SU-DHL-6 (cell line): ENCODE results near the gene NHLRC4.

ENCODE experiments used
- H2AFZ ChIP-seq: fragments of 200-600 bp; sonication (generic); 2 replicates; pipeline ENCODE4 v1.6.1; 2014; ENCODE audit warnings: low read depth, mild to moderate bottlenecking, moderate library complexity, mixed read lengths, antibody characterized with exemption, low read length; ENCODE audit not compliant: severe bottlenecking
- H3F3A ChIP-seq: fragments of 200-600 bp; shearing (Covaris generic); 2 replicates; pipeline ENCODE4 v1.6.0; 2016; ENCODE audit warnings: antibody characterized with exemption, mild to moderate bottlenecking; ENCODE audit not compliant: insufficient read depth
- H3K27ac ChIP-seq: fragments of 200-600 bp; sonication (generic); 2 replicates; pipeline ENCODE4 v1.5.1; 2016; ENCODE audit warnings: low read depth, mild to moderate bottlenecking, low read length, moderate library complexity, mixed read lengths
- H3K27me3 ChIP-seq: fragments of 200-600 bp; sonication (generic), shearing (Covaris generic); 2 replicates; pipeline ENCODE4 v1.6.0; 2014; ENCODE audit warnings: mild to moderate bottlenecking, low read length
- H3K36me3 ChIP-seq: fragments of 200-600 bp; sonication (generic); 2 replicates; pipeline ENCODE4 v1.6.1; 2014; ENCODE audit warnings: mild to moderate bottlenecking, low read length, mixed read lengths
- H3K4me2 ChIP-seq: fragments of 300-600, 200-600 bp; shearing (Covaris generic), sonication (generic); 2 replicates; pipeline ENCODE4 v1.6.0; 2014; ENCODE audit warnings: low read length, low read depth, mild to moderate bottlenecking; ENCODE audit not compliant: poor library complexity, severe bottlenecking
- H3K4me3 ChIP-seq: fragments of 200-600 bp; sonication (generic); 2 replicates; pipeline ENCODE4 v1.5.1; 2014; ENCODE audit warnings: antibody characterized with exemption, low read length, mild to moderate bottlenecking, mixed read lengths; ENCODE audit not compliant: insufficient read depth, poor library complexity, severe bottlenecking
- H3K79me2 ChIP-seq: fragments of 200-600 bp; sonication (generic); 2 replicates; pipeline ENCODE4 v1.6.1; 2014; ENCODE audit warnings: mild to moderate bottlenecking, low read length, moderate library complexity; ENCODE audit not compliant: insufficient read depth
- H3K9ac ChIP-seq: fragments of 200-600 bp; sonication (generic); 2 replicates; pipeline ENCODE4 v1.7.0; 2014; ENCODE audit warnings: mild to moderate bottlenecking, low read length
- H3K9me2 ChIP-seq: fragments of 200-600 bp; sonication (generic); replicated peaks from 2 replicates; pipeline ENCODE4 v1.6.1; 2014; ENCODE audit warnings: low read length; ENCODE audit not compliant: insufficient read depth
- H3K9me3 ChIP-seq: fragments of 200-600 bp; sonication (generic); 2 replicates; pipeline ENCODE4 v1.6.1; 2014; ENCODE audit warnings: low read length, mixed read lengths; ENCODE audit not compliant: insufficient read depth
- H4K20me1 ChIP-seq: fragments of 200-600 bp; sonication (generic); 2 replicates; pipeline ENCODE4 v1.6.1; 2014; ENCODE audit warnings: low read depth, mild to moderate bottlenecking, antibody characterized with exemption, low read length, moderate library complexity, mixed read lengths
- EZH2phosphoT487 ChIP-seq: fragments of 200-600 bp; sonication (generic), shearing (Covaris generic); conservative IDR thresholded peaks from 2 replicates; pipeline ENCODE4 v1.6.1; 2018; ENCODE audit warnings: mild to moderate bottlenecking, antibody characterized with exemption, low read length, moderate library complexity, mixed read lengths
- TF ChIP-seq, protein P1 (sequence below): fragments of 200-600 bp; sonication (generic); IDR thresholded peaks from one replicate; pipeline ENCODE4 v1.5.1; 2017; ENCODE audit warnings: antibody characterized with exemption, mild to moderate bottlenecking, low read length, moderate library complexity; ENCODE audit not compliant: insufficient read depth, poor library complexity, severe bottlenecking

Gene NHLRC4

GRCh38 chr16:580946-581498, 14.2 kb downstream of the NHLRC4 start:
- H3K9me3 ChIP-seq, result no peaks in the 10 kb centered on the region
- no peak overlapping the region for H3K4me2 ChIP-seq
- H3K9ac ChIP-seq, result no peak overlapping the region
- no peaks in the 10 kb centered on the region for H3K36me3 ChIP-seq
- no peaks in the 10 kb centered on the region for H4K20me1 ChIP-seq
- H3K4me3 ChIP-seq, result no peak overlapping the region
- no peaks in the 10 kb centered on the region; the same call in 1 of the 2 replicates for H3F3A ChIP-seq
- no peaks in the 10 kb centered on the region for H3K27me3 ChIP-seq
- H3K27ac ChIP-seq, result no peak overlapping the region
- no peaks in the 10 kb centered on the region for H3K79me2 ChIP-seq
- H3K9me2 ChIP-seq, result no peaks in the 10 kb centered on the region
- TF ChIP-seq EZH2phosphoT487, result no peak
- TF ChIP-seq, protein P1, sequence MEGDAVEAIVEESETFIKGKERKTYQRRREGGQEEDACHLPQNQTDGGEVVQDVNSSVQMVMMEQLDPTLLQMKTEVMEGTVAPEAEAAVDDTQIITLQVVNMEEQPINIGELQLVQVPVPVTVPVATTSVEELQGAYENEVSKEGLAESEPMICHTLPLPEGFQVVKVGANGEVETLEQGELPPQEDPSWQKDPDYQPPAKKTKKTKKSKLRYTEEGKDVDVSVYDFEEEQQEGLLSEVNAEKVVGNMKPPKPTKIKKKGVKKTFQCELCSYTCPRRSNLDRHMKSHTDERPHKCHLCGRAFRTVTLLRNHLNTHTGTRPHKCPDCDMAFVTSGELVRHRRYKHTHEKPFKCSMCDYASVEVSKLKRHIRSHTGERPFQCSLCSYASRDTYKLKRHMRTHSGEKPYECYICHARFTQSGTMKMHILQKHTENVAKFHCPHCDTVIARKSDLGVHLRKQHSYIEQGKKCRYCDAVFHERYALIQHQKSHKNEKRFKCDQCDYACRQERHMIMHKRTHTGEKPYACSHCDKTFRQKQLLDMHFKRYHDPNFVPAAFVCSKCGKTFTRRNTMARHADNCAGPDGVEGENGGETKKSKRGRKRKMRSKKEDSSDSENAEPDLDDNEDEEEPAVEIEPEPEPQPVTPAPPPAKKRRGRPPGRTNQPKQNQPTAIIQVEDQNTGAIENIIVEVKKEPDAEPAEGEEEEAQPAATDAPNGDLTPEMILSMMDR, result no peak
- no peak overlapping the region for H2AFZ ChIP-seq

GRCh38 chr16:582218-582613, 15.4 kb downstream of the NHLRC4 start:
- no peak for TF ChIP-seq EZH2phosphoT487
- TF ChIP-seq, protein P1, result no peak
- H3F3A ChIP-seq, result no peaks in the 10 kb centered on the region; the same call in 1 of the 2 replicates
- H2AFZ ChIP-seq, result no peak overlapping the region
- no peaks in the 10 kb centered on the region for H3K36me3 ChIP-seq
- no peaks in the 10 kb centered on the region for H3K9me3 ChIP-seq
- H3K27me3 ChIP-seq, result no peaks in the 10 kb centered on the region
- H3K9ac ChIP-seq, result no peak overlapping the region
- no peak overlapping the region for H3K4me3 ChIP-seq
- no peak overlapping the region for H3K4me2 ChIP-seq
- no peaks in the 10 kb centered on the region for H3K9me2 ChIP-seq
- H4K20me1 ChIP-seq, result no peaks in the 10 kb centered on the region
- no peak overlapping the region for H3K27ac ChIP-seq
- no peaks in the 10 kb centered on the region for H3K79me2 ChIP-seq

DNA sequence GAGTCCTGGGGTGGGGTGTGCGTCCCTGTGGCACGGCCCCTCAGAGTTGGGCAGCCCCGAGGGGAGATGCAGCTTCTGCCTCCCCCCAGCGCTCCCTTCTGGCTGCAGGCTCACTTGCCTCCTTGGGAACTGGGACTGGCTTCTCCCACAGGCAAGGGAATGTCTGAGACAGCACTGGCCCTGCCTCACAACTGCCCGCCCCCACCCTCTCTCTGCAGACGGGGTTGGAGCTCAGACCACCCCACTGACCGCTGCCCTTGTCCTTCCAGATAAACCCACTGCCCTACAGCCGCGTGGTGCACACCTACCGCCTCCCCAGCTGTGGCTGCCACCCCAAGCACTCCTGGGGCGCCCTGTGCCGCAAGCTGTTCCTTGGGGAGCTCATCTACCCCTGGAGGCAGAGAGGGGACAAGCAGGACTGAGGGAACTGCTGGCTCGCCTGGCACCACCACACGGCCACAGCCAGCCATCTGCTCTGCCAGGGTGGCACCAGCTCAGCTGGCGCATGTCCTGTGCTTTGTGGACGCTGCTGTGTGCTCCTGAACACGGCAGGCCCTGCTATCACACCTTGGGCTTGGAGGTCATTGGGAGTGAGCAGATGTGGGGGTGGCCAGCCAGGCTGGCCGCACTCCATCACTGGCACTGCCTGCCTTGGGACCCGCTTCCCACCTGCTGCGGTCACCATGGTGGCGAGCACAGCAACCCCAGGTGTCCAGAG, 16.0 kb downstream of the NHLRC4 start:
- Histone ChIP-seq H3K9ac (no peak overlapping the region), H2AFZ (no peak overlapping the region), H3K4me3 (no peak overlapping the region), H4K20me1 (no peaks in the 10 kb centered on the region), H3K79me2 (no peaks in the 10 kb centered on the region), H3K27ac (no peak overlapping the region), H3K4me2 (no peak overlapping the region), H3F3A (no peaks in the 10 kb centered on the region; the same call in 1 of the 2 replicates), H3K27me3 (no peaks in the 10 kb centered on the region), H3K9me3 (no peaks in the 10 kb centered on the region), H3K36me3 (no peaks in the 10 kb centered on the region), H3K9me2 (no peaks in the 10 kb centered on the region)
- TF ChIP-seq, protein P1, result no peak
- no peak for TF ChIP-seq EZH2phosphoT487
